WTC11 (cell line): Measurements from ENCODE around the gene GPALPP1. TPM values are rescaled to one million over a fixed set of nuclear protein-coding genes. Genes with fewer than 3 reads are reported as not detected.

Source experiments
- ATAC-seq: fragments of 200-7000 bp; cut with Tn5 transposase; 2 replicates; pipeline ENCODE4 v1.10.0; 2021; ENCODE audit warnings: mild to moderate bottlenecking, moderate library complexity
- CTCF ChIA-PET: fragments of 300-600 bp; sonication (Branson Sonifier 250); formaldehyde crosslinking; loops from one replicate; lab custom pipeline; 2021; ENCODE audit warnings: antibody characterized with exemption; lab: Charles Lee
- POLR2A ChIA-PET: fragments of 350-600 bp; sonication (Branson Sonifier 250); formaldehyde crosslinking; loops from one replicate; lab custom pipeline; 2021; ENCODE audit warnings: antibody characterized with exemption; lab: Charles Lee
- DNase-seq: peaks from one replicate; pipeline ENCODE4 v3.0.0; 2021; ENCODE audit warnings: low spot score
- H3K27ac Mint-ChIP-seq: 2 replicates; pipeline ENCODE4 v1.8.0; 2021; ENCODE audit warnings: mixed read lengths
- H3K27me3 Mint-ChIP-seq: 2 replicates; pipeline ENCODE4 v1.8.0; 2021; ENCODE audit warnings: low read depth, mild to moderate bottlenecking, moderate library complexity, mixed read lengths
- H3K36me3 Mint-ChIP-seq: 2 replicates; pipeline ENCODE4 v1.8.0; 2021; ENCODE audit warnings: mixed read lengths
- H3K4me1 Mint-ChIP-seq: 2 replicates; pipeline ENCODE4 v1.8.0; 2022; ENCODE audit warnings: mixed read lengths
- H3K4me3 Mint-ChIP-seq: 2 replicates; pipeline ENCODE4 v1.8.0; 2021; ENCODE audit warnings: mild to moderate bottlenecking, moderate library complexity, mixed read lengths
- H3K9me3 Mint-ChIP-seq: 2 replicates; pipeline ENCODE4 v1.8.0; 2021; ENCODE audit warnings: mixed read lengths
- ATF1 ChIP-seq: sonication (generic); formaldehyde crosslinking; IDR thresholded peaks from 2 replicates; pipeline ENCODE4 v1.8.1; 2023; ENCODE audit warnings: mild to moderate bottlenecking, moderate library complexity, missing genetic modification reagents
- CREB1 ChIP-seq: sonication (generic); formaldehyde crosslinking; IDR thresholded peaks from 2 replicates; pipeline ENCODE4 v1.8.0; 2023; ENCODE audit warnings: mild to moderate bottlenecking, missing genetic modification reagents
- ESRRA ChIP-seq: sonication (generic); formaldehyde crosslinking; IDR thresholded peaks from 2 replicates; pipeline ENCODE4 v1.8.1; 2022; ENCODE audit warnings: mild to moderate bottlenecking, missing genetic modification reagents, borderline replicate concordance
- ETV6 ChIP-seq: sonication (generic); formaldehyde crosslinking; IDR thresholded peaks from 2 replicates; pipeline ENCODE4 v1.8.1; 2022; ENCODE audit warnings: mild to moderate bottlenecking, missing genetic modification reagents
- JAZF1 ChIP-seq: fragments of 250-450 bp; sonication (Bioruptor Pico); IDR thresholded peaks from 2 replicates; pipeline ENCODE4 v1.9.0; 2021; ENCODE audit warnings: moderate library complexity, mild to moderate bottlenecking, inconsistent platforms
- MYBL2 ChIP-seq: sonication (generic); formaldehyde crosslinking; IDR thresholded peaks from 2 replicates; pipeline ENCODE4 v1.8.1; 2023; ENCODE audit warnings: mild to moderate bottlenecking, moderate library complexity, missing genetic modification reagents
- NR2C2 ChIP-seq: sonication (generic); formaldehyde crosslinking; IDR thresholded peaks from 2 replicates; pipeline ENCODE4 v1.8.0; 2022; ENCODE audit warnings: mild to moderate bottlenecking, missing genetic modification reagents
- NR3C1 ChIP-seq: sonication (generic); formaldehyde crosslinking; conservative IDR thresholded peaks from 2 replicates; pipeline ENCODE4 v1.8.1; 2023; ENCODE audit warnings: low read depth, mild to moderate bottlenecking, missing genetic modification reagents
- TEAD1 ChIP-seq: sonication (generic); formaldehyde crosslinking; IDR thresholded peaks from 2 replicates; pipeline ENCODE4 v1.8.0; 2022; ENCODE audit warnings: mild to moderate bottlenecking, missing genetic modification reagents
- TEAD4 ChIP-seq: sonication (generic); formaldehyde crosslinking; IDR thresholded peaks from 2 replicates; pipeline ENCODE4 v1.8.0; 2022; ENCODE audit warnings: mild to moderate bottlenecking, missing genetic modification reagents
- ZNF416 ChIP-seq: fragments of 250-450 bp; sonication (Bioruptor Pico); IDR thresholded peaks from 2 replicates; pipeline ENCODE4 v1.9.0; 2021; ENCODE audit warnings: mild to moderate bottlenecking, inconsistent platforms
- total RNA-seq: library from RNA; stranded (reverse); gene quantifications from 3 replicates; pipeline ENCODE4 v1.2.3, GENCODE V29; 2021
- TF ChIP-seq, protein P1 (sequence below): sonication (generic); formaldehyde crosslinking; IDR thresholded peaks from 2 replicates; pipeline ENCODE4 v1.8.1; 2023; ENCODE audit warnings: mild to moderate bottlenecking, missing genetic modification reagents, borderline replicate concordance
- TF ChIP-seq, protein P2 (sequence below): fragments of 250-450 bp; sonication (Bioruptor Pico); IDR thresholded peaks from 2 replicates; pipeline ENCODE4 v1.9.0; 2021; ENCODE audit warnings: mild to moderate bottlenecking
- TF ChIP-seq, protein P3 (sequence below): sonication (generic); formaldehyde crosslinking; IDR thresholded peaks from 2 replicates; pipeline ENCODE4 v1.8.1; 2023; ENCODE audit warnings: mild to moderate bottlenecking, missing genetic modification reagents, moderate library complexity
- TF ChIP-seq, protein P4 (sequence below): sonication (generic); formaldehyde crosslinking; IDR thresholded peaks from 2 replicates; pipeline ENCODE4 v1.8.0; 2022; ENCODE audit warnings: mild to moderate bottlenecking, missing genetic modification reagents
- TF ChIP-seq, protein P5 (sequence below): sonication (generic); formaldehyde crosslinking; IDR thresholded peaks from 2 replicates; pipeline ENCODE4 v1.8.1; 2022; ENCODE audit warnings: mild to moderate bottlenecking, missing genetic modification reagents, moderate library complexity, borderline replicate concordance
- TF ChIP-seq, protein P6 (sequence below): fragments of 250-450 bp; sonication (Bioruptor Pico); IDR thresholded peaks from 2 replicates; pipeline ENCODE4 v1.9.0; 2021; ENCODE audit warnings: mild to moderate bottlenecking
- TF ChIP-seq, protein P7 (sequence below): sonication (generic); formaldehyde crosslinking; IDR thresholded peaks from 2 replicates; pipeline ENCODE4 v1.8.1; 2023; ENCODE audit warnings: mild to moderate bottlenecking, missing genetic modification reagents

GPALPP1 gene
- total RNA-seq, 1 experiment from 2014 or later = 28.9 TPM

DNA sequence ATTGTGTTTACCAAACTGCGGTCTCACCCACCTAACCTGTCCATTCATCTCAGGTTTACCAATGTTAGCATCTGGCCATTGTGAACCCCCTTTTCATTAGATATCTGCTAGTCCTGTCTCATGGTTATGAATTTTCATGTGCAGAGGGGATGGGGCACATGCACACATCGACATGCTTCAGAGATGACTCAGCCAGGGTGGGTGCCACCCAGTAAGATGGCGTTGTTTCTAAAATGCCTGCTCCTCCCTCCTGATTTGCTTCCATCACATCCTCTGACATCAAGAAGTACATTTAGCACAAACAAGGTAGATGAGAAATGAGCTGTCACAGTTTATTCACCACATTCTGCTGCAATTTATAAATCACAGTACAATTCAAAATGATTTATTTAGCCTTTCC is 51.3 kb downstream of the GPALPP1 start (continued):
- TF ChIP-seq, protein P1, sequence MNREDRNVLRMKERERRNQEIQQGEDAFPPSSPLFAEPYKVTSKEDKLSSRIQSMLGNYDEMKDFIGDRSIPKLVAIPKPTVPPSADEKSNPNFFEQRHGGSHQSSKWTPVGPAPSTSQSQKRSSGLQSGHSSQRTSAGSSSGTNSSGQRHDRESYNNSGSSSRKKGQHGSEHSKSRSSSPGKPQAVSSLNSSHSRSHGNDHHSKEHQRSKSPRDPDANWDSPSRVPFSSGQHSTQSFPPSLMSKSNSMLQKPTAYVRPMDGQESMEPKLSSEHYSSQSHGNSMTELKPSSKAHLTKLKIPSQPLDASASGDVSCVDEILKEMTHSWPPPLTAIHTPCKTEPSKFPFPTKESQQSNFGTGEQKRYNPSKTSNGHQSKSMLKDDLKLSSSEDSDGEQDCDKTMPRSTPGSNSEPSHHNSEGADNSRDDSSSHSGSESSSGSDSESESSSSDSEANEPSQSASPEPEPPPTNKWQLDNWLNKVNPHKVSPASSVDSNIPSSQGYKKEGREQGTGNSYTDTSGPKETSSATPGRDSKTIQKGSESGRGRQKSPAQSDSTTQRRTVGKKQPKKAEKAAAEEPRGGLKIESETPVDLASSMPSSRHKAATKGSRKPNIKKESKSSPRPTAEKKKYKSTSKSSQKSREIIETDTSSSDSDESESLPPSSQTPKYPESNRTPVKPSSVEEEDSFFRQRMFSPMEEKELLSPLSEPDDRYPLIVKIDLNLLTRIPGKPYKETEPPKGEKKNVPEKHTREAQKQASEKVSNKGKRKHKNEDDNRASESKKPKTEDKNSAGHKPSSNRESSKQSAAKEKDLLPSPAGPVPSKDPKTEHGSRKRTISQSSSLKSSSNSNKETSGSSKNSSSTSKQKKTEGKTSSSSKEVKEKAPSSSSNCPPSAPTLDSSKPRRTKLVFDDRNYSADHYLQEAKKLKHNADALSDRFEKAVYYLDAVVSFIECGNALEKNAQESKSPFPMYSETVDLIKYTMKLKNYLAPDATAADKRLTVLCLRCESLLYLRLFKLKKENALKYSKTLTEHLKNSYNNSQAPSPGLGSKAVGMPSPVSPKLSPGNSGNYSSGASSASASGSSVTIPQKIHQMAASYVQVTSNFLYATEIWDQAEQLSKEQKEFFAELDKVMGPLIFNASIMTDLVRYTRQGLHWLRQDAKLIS (CRISPR knock-in tag) = no peak
- TF ChIP-seq, protein P2, sequence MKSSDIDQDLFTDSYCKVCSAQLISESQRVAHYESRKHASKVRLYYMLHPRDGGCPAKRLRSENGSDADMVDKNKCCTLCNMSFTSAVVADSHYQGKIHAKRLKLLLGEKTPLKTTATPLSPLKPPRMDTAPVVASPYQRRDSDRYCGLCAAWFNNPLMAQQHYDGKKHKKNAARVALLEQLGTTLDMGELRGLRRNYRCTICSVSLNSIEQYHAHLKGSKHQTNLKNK (CRISPR knock-in tag) = no peak
- no peak for TF ChIP-seq TEAD1
- TF ChIP-seq, protein P3, sequence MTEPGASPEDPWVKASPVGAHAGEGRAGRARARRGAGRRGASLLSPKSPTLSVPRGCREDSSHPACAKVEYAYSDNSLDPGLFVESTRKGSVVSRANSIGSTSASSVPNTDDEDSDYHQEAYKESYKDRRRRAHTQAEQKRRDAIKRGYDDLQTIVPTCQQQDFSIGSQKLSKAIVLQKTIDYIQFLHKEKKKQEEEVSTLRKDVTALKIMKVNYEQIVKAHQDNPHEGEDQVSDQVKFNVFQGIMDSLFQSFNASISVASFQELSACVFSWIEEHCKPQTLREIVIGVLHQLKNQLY (CRISPR knock-in tag) = no peak
- no peak for TF ChIP-seq NR2C2 (CRISPR knock-in tag)
- TF ChIP-seq, all 79 proteins: peak for 0

DNA sequence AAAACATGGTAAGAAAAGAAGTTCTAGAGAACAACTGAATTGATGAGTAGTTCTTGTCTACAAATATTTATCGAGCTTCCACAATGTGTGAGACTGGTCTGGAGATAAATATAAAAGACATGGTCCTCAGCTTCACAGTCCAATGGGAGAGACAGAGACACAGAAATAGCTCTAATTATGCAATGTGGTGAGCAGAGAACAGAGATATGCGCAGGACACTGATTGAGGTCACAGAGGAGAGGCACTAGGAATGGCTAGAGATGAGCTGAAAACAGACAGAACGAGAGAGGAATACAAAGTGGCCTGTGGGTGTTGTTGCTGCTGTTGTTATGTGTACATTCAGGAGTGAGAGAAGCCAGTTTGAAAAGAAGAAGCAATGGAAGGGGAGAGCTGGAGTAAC is 53.2 kb downstream of the GPALPP1 start:
- ATAC-seq (no peak), DNase-seq (no peak)
- Mint-ChIP-seq H3K27me3 (no peaks in the 10 kb centered on the region), H3K9me3 (no peaks in the 10 kb centered on the region), H3K4me3 (no peak overlapping the region), H3K4me1 (peaks cover 7% of the 10 kb centered on the region), H3K36me3 (no peaks in the 10 kb centered on the region), H3K27ac (no peak overlapping the region)
- ChIA-PET CTCF (interaction anchor here (1.0 to 1.4 kb wide), 2 partner anchors 239 to 287 kb away, joined by 3 to 4 read pairs; no protein-coding TSS in a partner anchor), POLR2A (no interaction called here)
- TF ChIP-seq JAZF1 (CRISPR knock-in tag) (no peak), ATF1 (CRISPR knock-in tag) (no peak), NR3C1 (CRISPR knock-in tag) (no peak), MYBL2 (CRISPR knock-in tag) (no peak), CREB1 (CRISPR knock-in tag) (no peak), TEAD4 (CRISPR knock-in tag) (no peak), ESRRA (CRISPR knock-in tag) (no peak), NR2C2 (CRISPR knock-in tag) (no peak), ETV6 (CRISPR knock-in tag) (no peak), ZNF416 (CRISPR knock-in tag) (no peak)
- TF ChIP-seq, protein P4, sequence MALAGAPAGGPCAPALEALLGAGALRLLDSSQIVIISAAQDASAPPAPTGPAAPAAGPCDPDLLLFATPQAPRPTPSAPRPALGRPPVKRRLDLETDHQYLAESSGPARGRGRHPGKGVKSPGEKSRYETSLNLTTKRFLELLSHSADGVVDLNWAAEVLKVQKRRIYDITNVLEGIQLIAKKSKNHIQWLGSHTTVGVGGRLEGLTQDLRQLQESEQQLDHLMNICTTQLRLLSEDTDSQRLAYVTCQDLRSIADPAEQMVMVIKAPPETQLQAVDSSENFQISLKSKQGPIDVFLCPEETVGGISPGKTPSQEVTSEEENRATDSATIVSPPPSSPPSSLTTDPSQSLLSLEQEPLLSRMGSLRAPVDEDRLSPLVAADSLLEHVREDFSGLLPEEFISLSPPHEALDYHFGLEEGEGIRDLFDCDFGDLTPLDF = no peak
- TF ChIP-seq, protein P5, sequence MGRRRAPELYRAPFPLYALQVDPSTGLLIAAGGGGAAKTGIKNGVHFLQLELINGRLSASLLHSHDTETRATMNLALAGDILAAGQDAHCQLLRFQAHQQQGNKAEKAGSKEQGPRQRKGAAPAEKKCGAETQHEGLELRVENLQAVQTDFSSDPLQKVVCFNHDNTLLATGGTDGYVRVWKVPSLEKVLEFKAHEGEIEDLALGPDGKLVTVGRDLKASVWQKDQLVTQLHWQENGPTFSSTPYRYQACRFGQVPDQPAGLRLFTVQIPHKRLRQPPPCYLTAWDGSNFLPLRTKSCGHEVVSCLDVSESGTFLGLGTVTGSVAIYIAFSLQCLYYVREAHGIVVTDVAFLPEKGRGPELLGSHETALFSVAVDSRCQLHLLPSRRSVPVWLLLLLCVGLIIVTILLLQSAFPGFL (CRISPR knock-in tag) = no peak
- TF ChIP-seq, protein P6, sequence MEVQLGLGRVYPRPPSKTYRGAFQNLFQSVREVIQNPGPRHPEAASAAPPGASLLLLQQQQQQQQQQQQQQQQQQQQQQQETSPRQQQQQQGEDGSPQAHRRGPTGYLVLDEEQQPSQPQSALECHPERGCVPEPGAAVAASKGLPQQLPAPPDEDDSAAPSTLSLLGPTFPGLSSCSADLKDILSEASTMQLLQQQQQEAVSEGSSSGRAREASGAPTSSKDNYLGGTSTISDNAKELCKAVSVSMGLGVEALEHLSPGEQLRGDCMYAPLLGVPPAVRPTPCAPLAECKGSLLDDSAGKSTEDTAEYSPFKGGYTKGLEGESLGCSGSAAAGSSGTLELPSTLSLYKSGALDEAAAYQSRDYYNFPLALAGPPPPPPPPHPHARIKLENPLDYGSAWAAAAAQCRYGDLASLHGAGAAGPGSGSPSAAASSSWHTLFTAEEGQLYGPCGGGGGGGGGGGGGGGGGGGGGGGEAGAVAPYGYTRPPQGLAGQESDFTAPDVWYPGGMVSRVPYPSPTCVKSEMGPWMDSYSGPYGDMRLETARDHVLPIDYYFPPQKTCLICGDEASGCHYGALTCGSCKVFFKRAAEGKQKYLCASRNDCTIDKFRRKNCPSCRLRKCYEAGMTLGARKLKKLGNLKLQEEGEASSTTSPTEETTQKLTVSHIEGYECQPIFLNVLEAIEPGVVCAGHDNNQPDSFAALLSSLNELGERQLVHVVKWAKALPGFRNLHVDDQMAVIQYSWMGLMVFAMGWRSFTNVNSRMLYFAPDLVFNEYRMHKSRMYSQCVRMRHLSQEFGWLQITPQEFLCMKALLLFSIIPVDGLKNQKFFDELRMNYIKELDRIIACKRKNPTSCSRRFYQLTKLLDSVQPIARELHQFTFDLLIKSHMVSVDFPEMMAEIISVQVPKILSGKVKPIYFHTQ (CRISPR knock-in tag) = no peak
- TF ChIP-seq, protein P7, sequence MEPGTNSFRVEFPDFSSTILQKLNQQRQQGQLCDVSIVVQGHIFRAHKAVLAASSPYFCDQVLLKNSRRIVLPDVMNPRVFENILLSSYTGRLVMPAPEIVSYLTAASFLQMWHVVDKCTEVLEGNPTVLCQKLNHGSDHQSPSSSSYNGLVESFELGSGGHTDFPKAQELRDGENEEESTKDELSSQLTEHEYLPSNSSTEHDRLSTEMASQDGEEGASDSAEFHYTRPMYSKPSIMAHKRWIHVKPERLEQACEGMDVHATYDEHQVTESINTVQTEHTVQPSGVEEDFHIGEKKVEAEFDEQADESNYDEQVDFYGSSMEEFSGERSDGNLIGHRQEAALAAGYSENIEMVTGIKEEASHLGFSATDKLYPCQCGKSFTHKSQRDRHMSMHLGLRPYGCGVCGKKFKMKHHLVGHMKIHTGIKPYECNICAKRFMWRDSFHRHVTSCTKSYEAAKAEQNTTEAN (CRISPR knock-in tag) = no peak
